NCI-H2107 treated with DMSO at 0.1 percent for 48 hours (cell line): ENCODE results near the gene SLC5A6.
A peak's percentile ranks its signal among the peaks of the same experiment; 100 is the strongest.
"Not testable (repeated sequence)": the region's sequence is repeated elsewhere in the genome, so short reads cannot be mapped to it uniquely, and the experiment has no call there.

Experiments used
- DNase-seq: peaks from one replicate; lab custom pipeline; 2025; ENCODE audit not compliant: unreplicated experiment; lab: John Stamatoyannopoulos, UW

SLC5A6 gene

DNA sequence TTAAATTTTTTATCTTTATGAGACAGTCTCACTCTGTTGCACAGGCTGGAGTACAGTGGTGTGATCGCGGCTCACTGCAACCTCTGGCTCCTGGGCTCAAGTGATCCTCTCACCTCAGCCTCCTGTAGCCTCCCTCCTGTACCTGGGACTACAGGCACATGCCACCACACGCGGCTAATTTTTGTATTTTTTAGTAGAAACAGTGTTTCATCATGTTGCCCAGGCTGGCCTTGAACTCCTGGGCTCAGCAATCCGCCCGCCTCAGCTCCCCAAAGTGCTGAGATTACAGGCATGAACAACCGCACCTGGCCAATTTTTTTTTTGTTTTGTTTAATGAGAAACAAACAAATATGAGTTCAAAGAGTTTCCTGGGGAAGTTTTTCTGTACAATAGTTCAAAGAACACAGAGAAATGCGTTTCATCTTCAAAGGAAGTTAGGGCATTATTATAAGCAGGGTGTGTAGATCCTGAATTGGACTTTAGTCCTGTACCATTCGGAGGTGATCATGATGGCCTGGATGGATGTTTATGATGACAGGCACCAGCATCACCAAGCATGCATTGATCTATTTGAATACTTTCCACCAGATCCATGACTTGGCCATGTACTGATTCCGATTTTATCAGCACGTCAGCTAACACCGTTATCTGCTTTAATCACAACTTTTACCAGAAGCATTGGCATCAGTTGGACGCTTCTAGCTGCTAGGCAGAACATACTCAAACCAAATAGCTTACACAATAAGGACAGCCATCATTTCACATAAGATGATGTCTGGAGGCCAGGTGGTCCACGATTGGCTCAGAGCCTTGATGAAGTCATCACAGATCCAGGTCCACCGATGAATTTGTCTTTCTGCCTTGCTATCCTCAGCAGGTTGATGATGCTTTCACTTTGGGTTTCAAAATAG is 34.4 kb downstream of the SLC5A6 start:
- no peak for DNase-seq

DNA sequence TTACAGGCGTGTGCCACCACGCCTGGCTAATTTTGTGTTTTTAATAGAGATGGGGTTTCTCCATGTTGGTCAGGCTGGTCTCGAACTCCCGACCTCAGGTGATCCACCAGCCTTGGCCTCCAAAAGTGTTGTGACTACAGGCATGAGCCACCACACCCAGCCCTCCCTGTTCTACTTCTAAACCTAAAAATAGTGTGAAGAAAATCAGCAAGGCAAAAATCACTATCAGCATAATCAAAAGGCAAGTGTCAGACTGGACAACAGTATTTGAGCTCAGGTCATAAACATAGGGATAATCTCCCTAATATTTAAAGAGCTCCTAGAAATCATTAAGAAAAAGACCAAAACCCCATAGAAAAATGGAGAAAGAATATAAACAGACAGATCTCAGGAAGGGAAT is 36.3 kb downstream of the SLC5A6 start:
- DNase-seq, result not testable (repeated sequence)

DNA sequence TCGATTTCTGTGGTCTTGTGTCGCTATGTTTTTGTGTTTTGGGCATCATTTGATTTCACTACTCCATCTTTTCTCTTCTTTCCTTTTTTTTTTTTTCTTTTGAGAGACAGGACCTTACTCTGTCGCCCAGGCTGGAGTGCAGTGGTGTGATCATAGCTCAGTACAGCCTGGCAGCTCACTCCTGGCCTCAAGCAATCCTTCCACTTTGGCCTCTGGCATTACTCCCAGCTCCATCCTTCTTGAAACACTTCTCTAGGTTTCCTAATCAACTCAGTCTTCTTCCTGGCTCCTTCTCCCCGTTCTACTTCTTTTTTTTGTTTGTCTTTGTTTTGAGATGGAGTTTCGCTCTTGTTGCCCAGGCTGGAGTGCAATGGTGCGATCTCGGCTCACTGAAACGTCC is 36.7 kb downstream of the SLC5A6 start:
- no peak for DNase-seq

DNA sequence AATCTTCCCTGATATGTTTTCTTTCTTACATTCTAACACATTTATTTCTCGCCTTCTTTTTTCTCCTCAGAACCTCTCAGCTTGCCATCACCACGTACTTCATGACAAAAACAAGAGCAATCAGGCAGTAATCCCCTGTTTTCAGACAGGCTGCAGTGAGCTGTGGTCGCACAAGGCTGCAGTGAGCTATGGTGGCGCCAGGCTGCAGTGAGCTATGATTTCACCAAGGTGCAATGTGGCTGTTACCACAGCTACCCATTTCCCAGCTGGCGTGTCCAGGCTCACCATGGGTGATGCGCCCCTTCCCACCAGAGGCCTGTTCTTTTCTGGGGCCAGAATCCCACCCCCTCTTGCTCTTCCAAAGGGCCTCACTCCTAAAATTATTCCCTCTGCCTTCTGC is 37.4 kb downstream of the SLC5A6 start:
- no peak for DNase-seq

DNA sequence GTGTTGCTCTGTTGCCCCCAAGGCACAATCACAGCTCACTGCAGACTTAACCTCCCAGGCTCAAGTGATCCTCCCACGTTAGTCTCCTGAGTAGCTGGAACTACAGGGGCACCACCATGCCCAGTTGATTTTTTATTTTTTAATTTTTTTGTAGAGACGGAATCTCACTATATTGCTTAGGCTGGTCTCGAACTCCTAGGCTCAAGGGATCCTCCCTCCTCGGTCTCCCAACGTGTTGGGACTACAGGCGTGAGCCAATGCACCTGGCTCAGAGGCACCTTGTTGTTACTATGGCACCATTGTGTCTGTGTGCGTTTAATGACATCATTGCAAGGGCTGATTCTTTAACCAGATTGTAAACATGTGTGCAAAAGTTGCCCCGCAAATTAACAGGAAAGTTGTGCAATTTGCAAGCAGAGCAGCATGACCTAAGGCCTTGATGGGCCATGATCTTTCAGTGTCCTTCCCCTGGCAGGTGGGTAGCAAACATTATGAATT is 40.7 kb downstream of the SLC5A6 start:
- DNase-seq, result no peak

DNA sequence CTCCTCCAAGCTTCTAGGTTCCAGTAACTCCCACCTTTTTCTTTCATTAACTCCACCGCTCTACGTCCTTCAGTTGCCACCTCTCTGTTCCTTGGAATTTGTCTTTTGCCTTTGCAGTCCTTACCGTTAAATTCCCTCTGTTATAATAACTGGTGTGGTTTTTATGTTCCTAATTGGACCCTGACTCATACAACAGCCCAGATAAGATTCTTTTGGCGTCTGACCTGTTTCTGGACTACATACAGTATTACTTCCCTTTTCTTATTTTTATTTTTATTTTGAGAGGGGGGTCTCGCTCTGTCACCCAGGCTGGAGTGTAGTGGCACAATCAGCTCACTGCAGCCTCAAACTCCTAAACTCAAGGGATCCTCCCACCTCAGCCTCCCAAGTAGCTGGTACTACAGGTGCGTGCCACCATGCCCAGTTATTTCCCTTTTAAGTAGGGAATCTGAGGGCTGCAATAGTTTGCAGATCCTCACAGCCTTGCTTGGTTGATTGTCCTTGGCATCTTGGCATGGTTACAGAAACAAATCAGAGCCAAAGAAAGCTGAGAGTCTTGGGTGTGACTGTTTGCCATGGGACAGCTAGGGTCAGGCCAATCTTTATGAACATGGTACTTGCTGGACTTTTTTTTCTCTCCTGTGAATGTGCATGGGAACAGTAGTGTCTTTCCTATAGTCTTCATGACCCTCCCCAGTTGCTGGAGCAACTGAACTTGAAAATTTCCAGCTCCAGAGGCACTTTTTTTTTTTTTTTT is 41.3 kb downstream of the SLC5A6 start:
- no peak for DNase-seq

DNA sequence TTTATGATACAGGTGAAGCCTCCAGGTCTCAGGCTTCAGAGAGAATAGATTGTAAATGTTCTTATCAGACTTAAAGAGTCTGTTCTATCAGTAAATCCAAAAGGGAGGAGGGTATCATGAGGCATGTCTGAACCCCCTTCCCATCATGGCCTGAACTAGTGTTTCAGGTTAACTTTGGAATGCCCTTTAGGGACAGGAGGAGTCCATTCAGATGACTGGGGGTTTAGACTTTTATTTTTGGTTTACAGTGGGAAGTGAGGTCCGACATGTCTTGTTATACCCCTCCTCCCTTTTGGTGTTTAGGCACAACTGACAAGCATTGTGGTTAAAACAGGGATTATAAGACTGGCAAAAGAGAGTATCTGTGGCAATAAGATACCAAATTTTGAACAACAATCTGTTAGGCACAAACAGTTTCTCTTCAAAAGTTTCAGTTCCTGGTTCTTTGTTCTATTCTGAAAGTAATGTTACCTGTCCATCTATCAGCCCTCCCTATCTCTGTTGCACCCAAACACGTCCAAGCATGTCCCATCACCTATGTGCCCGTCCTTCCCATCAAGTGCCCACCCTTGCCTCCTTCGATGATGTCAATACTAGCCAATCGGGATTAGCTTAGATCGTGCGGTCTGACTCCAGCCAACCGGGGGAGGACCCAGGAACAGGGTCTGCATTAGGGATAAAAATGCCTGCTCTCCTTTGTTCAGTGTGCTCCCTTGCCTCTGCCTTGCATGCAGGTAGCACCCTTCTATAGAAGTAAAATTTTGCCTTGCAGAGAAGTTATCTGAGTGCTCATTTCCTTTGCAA is 46.9 kb downstream of the SLC5A6 start:
- no peak for DNase-seq

DNA sequence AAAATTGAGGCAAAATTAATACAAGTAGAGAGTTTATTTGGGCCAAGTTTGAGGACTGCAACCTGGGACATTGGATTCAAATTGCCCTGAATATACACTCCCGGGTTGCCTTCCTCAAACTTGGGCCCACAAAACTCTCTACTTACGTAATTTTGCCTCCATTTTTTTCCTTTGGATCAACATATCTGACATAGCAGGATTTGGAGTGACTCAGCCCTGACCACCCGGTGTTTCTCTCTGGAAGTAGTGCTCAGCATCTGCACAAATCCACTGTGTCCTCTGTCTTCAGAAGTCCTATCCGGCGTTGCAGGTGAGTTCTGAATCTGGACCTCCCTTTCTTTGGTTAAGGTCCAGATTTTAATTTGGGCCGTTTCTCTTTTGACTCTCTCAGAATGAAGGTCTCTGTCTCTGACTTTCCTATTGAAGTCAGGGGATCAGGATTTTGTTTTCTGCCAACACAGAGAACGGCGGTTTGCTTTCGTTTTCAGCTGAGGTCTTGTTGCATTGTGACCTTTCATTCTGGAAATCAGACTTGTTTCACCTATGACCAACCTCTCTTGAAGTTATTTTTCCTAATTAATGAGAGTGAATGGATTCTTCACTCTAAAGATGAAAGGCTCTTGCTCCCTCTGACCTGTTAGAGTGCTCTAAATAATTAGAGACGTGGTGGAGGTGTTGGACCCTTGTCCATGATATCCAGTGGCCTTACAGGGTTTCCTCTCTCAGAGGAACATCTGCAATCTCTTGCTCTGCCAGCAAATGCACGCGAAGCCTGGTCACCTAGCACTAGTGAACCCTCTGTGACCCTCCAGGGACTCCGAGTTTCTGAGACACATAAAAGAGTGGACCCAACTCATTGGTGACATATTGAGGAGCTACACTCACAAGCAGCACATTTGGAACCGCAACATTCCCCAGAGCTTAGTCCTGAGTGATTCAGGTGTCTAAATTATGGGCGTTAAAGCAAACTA is 49.6 kb downstream of the SLC5A6 start:
- no peak for DNase-seq

DNA sequence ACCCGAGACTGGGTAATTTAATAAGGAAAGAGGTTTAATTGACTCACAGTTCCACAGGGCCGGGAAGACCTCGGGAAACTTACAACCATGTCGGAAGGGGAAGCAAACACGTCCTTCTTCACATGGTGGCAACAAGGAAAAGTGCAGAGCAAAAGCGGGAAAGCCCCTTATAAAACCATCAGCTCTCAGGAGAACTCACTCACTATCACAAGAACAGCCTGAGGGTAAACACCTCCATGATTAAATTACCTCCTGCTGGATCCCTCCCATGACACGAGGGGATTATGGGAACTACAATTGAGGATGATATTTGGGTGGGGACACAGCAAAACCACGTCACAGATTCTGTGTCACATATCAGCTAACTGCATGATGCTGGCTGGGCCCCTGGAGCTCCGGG is 51.9 kb downstream of the SLC5A6 start:
- DNase-seq, result no peak

DNA sequence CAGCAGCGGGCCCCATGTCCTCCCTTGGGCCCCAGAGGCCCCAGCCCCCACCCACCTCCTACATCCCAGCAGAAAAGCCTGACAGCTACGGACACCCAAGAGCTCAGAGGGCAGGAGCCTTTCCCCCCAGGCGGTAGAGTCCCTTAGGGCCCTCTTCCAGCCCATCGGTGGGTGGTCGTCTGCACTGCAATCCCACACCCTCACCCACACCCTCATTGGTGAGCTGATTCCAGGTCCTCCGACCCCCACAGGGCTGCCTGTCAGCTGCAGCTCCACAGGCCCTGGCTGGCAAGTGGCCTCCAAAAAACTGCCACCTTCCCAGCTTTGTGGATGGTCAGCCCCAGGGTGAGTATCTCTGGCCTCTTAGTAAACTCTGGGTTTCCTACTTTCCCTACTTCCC is 52.8 kb downstream of the SLC5A6 start:
- DNase-seq, result no peak

DNA sequence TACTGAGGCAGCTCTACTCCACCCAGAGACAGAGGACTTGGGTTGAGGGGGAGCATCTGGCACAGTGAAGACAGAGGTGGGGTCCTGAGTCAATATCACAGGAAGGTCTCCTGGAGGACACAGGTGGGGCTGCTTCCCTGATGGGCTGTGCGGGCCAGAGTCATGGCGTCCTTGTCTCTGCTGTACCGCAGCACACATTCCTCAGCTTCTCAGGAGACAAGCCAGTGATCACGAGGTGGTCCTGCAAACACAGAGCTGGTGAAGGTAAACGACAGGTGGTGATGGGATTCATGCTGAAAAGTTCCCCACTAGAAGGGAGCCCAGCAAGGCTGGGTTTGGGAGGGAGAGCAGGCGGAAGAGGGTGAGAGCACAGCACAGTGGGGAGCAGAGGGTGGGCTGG is 53.6 kb downstream of the SLC5A6 start:
- DNase-seq, result no peak

DNA sequence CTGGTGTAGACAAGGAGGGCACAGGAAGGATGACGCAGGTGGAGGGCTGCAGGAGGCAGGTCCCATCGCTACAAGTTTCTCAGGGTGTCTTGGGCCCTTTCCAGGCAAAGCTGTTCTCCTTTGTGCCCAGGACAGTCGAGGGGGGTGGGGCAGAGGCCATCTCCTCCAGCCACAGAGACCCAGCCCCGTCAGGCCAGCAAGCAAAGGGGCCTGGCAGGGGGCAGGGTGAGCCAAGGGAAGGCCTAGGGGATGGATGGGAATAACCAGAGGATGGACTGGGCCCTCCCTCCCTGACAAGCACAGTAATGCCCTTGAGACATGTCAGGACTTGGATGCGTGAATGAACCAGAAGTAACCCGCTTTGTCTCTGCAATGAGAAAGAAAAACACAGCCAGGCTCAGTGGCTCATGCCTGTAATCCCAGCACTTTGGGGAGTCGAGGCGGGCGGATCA is 57.0 kb downstream of the SLC5A6 start:
- DNase-seq, result no peak

DNA sequence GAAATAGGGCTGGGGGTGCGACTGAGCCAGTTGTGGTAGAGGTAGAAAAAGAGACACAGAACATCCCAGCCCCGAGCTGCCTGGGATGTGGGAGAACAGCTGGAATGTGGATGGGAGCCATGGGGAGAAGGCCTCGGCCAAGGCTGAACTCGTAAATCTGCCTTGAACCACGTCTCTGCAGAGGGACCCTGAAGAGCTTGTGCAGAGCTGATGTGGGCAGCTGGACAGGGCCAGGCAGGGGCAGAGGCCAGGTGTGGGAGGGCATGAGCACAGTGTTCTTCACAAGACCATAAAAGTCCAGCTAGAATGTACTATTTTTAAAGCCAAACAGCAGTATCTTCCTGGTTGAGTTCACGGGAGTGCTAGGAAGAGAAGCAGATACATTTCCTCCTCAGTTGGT is 57.6 kb downstream of the SLC5A6 start:
- no peak for DNase-seq

DNA sequence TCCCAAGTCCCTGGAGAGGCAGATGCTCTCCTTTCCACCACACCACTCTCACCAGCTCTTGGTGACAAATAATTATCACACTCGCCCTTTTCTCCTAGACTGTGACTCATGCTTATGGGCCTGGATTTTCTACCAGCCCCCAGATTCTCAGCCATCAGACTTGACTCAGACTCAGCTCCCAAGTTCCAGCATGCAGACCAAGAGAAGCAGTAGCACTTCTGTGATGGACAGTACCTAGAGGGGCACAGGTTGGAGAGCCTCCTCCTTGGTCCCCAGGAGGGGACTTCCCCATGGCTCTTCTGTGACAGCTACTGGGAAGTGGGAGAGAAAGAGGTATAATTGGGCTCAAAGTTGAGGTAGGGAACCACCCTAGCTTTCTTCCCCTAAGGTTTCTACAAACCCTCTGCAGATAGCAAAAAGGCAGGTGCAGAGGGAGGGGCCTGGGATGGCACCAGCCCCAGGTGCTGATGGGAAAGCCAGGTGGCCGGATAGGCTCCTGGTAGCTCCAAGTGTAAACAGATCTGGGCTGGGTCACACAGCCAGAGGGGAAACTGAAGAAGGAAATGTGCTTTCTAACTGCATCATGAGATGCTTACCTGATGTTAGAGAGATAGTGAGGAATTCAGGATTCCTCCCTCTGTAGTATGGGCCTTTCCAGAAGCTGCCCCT is 59.1 kb downstream of the SLC5A6 start:
- peak; percentile 72 for DNase-seq

DNA sequence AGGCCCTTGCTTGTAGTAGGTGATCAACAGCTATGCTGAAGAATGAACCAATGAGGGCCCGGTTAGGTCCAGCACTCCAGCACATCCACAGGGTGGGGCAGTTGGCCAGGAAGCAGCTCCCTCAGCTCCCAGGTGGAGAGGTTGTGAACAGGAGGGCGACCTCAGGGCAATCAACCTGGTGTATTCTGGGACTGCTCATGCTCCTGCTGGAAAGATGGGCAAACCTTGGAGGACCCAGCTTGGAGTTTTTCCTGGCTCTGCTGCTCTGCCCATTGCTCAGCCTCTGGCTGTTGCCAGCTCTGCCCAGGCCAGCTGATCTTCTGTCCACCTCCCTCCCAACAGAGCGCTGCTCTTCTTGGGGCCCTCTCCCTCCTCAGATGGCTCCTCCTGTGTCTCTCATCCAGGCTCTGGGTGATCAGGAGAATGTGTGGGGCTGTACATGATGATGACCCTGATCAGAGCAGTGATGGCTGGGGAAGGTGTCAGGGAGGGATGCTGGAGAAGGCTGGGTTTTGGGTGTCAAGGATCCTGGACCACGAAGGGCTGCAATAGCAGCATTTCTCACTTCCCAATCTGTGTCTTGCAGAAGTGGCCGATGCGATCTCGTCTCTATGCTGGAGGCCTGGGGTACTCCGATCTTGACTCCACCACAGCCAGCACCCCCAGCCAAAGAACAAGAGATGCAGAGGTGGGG is 59.8 kb downstream of the SLC5A6 start:
- no peak for DNase-seq

DNA sequence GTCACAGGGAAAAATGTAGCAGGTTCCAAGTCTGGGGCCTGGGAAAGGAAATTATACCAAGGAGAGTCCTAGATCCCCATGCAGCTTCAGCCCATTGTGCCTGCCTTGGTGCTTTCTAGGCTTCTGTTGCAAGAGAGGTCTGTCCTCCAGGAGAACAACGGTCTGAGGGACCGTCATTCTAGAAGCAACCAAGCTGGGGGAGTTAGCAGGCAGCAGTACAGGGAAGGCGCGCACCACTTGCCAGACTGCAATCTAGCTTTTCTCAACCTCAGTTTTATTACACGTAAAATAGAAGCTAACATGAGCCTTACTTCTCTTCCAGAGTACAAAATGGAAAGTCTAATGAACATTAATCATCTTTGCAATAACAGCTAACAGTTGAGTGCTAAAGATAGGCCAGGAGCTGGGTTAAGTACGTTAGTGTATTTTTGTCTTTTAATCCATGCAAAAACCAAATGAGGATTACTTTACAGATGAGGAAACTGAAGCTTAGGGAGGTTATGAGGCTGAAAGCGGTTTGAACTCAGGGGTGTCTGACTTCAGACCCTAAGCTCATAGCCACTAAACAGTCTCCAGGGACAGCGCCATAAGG is 61.3 kb downstream of the SLC5A6 start:
- DNase-seq, result no peak
